Kidney glomerular epithelial cell (primary cell): ENCODE measurements around the gene BEND3.
"Not testable (repeated sequence)": the region's sequence is repeated elsewhere in the genome, so short reads cannot be mapped to it uniquely, and the experiment has no call there.

Experiments
- DNase-seq: peaks from one replicate; lab custom pipeline; 2025; lab: John Stamatoyannopoulos, UW

Gene BEND3

GRCh38 chr6:107114926-107115694 is at the start of gene BEND3:
TSS of gene BEND3 (minus strand) at chr6:107115515. CDS start at chr6:107099285, 16,230 bp downstream.
- no peak for DNase-seq

GRCh38 chr6:107164299-107164698 is 49.0 kb upstream of the BEND3 start:
- DNase-seq: not testable (repeated sequence)

GRCh38 chr6:107161521-107161920 is 46.2 kb upstream of the BEND3 start:
- DNase-seq: no peak

GRCh38 chr6:107156617-107157016 is 41.3 kb upstream of the BEND3 start:
- DNase-seq: no peak

GRCh38 chr6:107154801-107155160 is 39.5 kb upstream of the BEND3 start:
- no peak for DNase-seq

- no peak for DNase-seq
Measured at GRCh38 chr6:107154131-107154800, 39.0 kb upstream of the BEND3 start.

GRCh38 chr6:107152638-107153430 is 37.5 kb upstream of the BEND3 start:
- peak; percentile 53 for DNase-seq

- DNase-seq: no peak
Measured at GRCh38 chr6:107144666-107145065, 29.4 kb upstream of the BEND3 start.

GRCh38 chr6:107144014-107144413 is 28.7 kb upstream of the BEND3 start:
- DNase-seq: no peak

- DNase-seq: no peak
Measured at GRCh38 chr6:107140581-107140980, 25.3 kb upstream of the BEND3 start.

- not testable (repeated sequence) for DNase-seq
Measured at GRCh38 chr6:107136324-107136723, 21.0 kb upstream of the BEND3 start.

- not testable (repeated sequence) for DNase-seq
Measured at GRCh38 chr6:107135048-107135680, 19.8 kb upstream of the BEND3 start.

GRCh38 chr6:107132330-107132954 is 17.1 kb upstream of the BEND3 start:
- peak; percentile 7 for DNase-seq

- DNase-seq: no peak
Measured at GRCh38 chr6:107129370-107129925, 14.1 kb upstream of the BEND3 start.

GRCh38 chr6:107128577-107128976 is 13.3 kb upstream of the BEND3 start:
- no peak for DNase-seq

- DNase-seq: no peak
Measured at GRCh38 chr6:107128175-107128574, 12.9 kb upstream of the BEND3 start.

- DNase-seq: no peak
Measured at GRCh38 chr6:107125771-107126170, 10.5 kb upstream of the BEND3 start.

- DNase-seq: no peak
Measured at GRCh38 chr6:107124934-107125348, 9.6 kb upstream of the BEND3 start.

GRCh38 chr6:107123501-107123900 is 8.2 kb upstream of the BEND3 start:
- DNase-seq: no peak

- DNase-seq: no peak
Measured at GRCh38 chr6:107122748-107123147, 7.4 kb upstream of the BEND3 start.

GRCh38 chr6:107121964-107122495 is 6.7 kb upstream of the BEND3 start:
- DNase-seq: no peak
